HEK293T (cell line): Measurements from ENCODE around the gene ZBTB3.

Experiments used
- CTCF ChIA-PET: fragments of 350-600 bp; formaldehyde crosslinking; extraction: SDS; loops from one replicate; lab custom pipeline; 2021; ENCODE audit warnings: antibody characterized with exemption, inconsistent platforms; lab: Yijun Ruan, JAX
- POLR2A ChIA-PET: fragments of 350-600 bp; formaldehyde crosslinking; extraction: SDS; loops from one replicate; lab custom pipeline; 2020; ENCODE audit warnings: antibody characterized with exemption, inconsistent platforms; lab: Yijun Ruan, JAX
- DNase-seq: peaks from one replicate; pipeline ENCODE4 v3.0.0; 2012; ENCODE audit warnings: mixed read lengths; ENCODE audit errors: extremely low spot score
- ARNT ChIP-seq: fragments of 450-650 bp; IDR thresholded peaks from 2 replicates; pipeline ENCODE4 v1.6.1; 2017; ENCODE audit warnings: mild to moderate bottlenecking
- BHLHE40 ChIP-seq: fragments of 450-650 bp; IDR thresholded peaks from 2 replicates; pipeline ENCODE4 v1.6.1; 2016; ENCODE audit warnings: mild to moderate bottlenecking, moderate library complexity, borderline replicate concordance
- CTBP1 ChIP-seq: fragments of 450-650 bp; IDR thresholded peaks from 2 replicates; pipeline ENCODE4 v1.6.1; 2016; ENCODE audit warnings: borderline replicate concordance
- ELF4 ChIP-seq: fragments of 450-650 bp; IDR thresholded peaks from 2 replicates; pipeline ENCODE4 v1.6.1; 2017; ENCODE audit warnings: antibody characterized with exemption
- FOXA1 ChIP-seq: fragments of 450-650 bp; IDR thresholded peaks from 2 replicates; pipeline ENCODE4 v1.6.1; 2016; ENCODE audit warnings: mild to moderate bottlenecking
- FOXK2 ChIP-seq: fragments of 450-650 bp; IDR thresholded peaks from 2 replicates; pipeline ENCODE4 v1.6.1; 2016; ENCODE audit warnings: mild to moderate bottlenecking
- FOXM1 ChIP-seq: fragments of 450-650 bp; IDR thresholded peaks from 2 replicates; pipeline ENCODE4 v1.6.1; 2017; ENCODE audit warnings: mild to moderate bottlenecking, borderline replicate concordance
- HDGF ChIP-seq: fragments of 450-650 bp; IDR thresholded peaks from 2 replicates; pipeline ENCODE4 v1.6.1; 2017; ENCODE audit warnings: antibody characterized with exemption, borderline replicate concordance
- L3MBTL2 ChIP-seq: fragments of 450-650 bp; conservative IDR thresholded peaks from 2 replicates; pipeline ENCODE4 v1.6.1; 2016; ENCODE audit warnings: mild to moderate bottlenecking
- LEF1 ChIP-seq: fragments of 450-650 bp; IDR thresholded peaks from 2 replicates; pipeline ENCODE4 v1.6.1; 2017; ENCODE audit warnings: mild to moderate bottlenecking, borderline replicate concordance
- NFRKB ChIP-seq: fragments of 450-650 bp; IDR thresholded peaks from 2 replicates; pipeline ENCODE4 v1.6.1; 2016; ENCODE audit warnings: mild to moderate bottlenecking, moderate library complexity
- SP1 ChIP-seq: fragments of 450-650 bp; IDR thresholded peaks from 2 replicates; pipeline ENCODE4 v1.6.1; 2017
- SUZ12 ChIP-seq: fragments of 450-650 bp; IDR thresholded peaks from 2 replicates; pipeline ENCODE4 v1.6.1; 2016; ENCODE audit warnings: mild to moderate bottlenecking
- TARDBP ChIP-seq: fragments of 450-650 bp; IDR thresholded peaks from 2 replicates; pipeline ENCODE4 v1.6.1; 2016
- ZNF384 ChIP-seq: fragments of 450-650 bp; IDR thresholded peaks from 2 replicates; pipeline ENCODE4 v1.6.1; 2016
- TF ChIP-seq, protein P1 (sequence below): fragments of 450-650 bp; IDR thresholded peaks from 2 replicates; pipeline ENCODE4 v1.6.1; 2016

Gene ZBTB3

DNA sequence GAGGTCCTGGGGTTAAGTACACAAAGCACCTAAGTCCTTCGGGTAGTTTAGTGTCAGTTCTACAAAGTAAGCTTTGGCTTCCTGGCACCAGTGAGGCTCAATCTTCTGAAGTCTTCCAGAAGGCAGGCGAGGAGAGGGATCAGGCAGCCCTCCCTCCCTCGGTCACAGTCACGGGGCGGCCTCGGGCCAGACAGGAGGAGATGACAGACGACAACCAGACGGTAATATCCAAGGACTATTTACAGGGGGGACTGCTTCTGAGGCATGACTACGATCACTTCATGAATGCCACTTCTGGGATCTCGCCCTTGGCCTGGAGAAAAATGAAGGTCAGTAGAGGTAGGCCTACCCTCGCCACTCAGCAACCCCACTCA is 38.2 kb upstream of the ZBTB3 start:
- TF ChIP-seq TARDBP (no peak), FOXM1 (no peak), ELF4 (no peak), ZNF384 (no peak), NFRKB (no peak), SP1 (no peak), HDGF (no peak), CTBP1 (no peak), FOXK2 (no peak), ARNT (no peak), L3MBTL2 (no peak), SUZ12 (no peak), BHLHE40 (no peak), LEF1 (no peak), FOXA1 (no peak)
- TF ChIP-seq, protein P1, sequence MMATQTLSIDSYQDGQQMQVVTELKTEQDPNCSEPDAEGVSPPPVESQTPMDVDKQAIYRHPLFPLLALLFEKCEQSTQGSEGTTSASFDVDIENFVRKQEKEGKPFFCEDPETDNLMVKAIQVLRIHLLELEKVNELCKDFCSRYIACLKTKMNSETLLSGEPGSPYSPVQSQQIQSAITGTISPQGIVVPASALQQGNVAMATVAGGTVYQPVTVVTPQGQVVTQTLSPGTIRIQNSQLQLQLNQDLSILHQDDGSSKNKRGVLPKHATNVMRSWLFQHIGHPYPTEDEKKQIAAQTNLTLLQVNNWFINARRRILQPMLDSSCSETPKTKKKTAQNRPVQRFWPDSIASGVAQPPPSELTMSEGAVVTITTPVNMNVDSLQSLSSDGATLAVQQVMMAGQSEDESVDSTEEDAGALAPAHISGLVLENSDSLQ = no peak
- no peak for DNase-seq
- CTCF ChIA-PET = interaction anchor here (0.5 kb wide), 1 partner anchor 62 kb away, joined by 3 read pairs; no protein-coding TSS in a partner anchor
- POLR2A ChIA-PET = interaction anchor here (0.6 to 8.8 kb wide), 5 partner anchors 12 to 88 kb away, joined by 3 to 144 read pairs (median 5); partner anchors contain the start of genes TAF6L and WDR74

DNA sequence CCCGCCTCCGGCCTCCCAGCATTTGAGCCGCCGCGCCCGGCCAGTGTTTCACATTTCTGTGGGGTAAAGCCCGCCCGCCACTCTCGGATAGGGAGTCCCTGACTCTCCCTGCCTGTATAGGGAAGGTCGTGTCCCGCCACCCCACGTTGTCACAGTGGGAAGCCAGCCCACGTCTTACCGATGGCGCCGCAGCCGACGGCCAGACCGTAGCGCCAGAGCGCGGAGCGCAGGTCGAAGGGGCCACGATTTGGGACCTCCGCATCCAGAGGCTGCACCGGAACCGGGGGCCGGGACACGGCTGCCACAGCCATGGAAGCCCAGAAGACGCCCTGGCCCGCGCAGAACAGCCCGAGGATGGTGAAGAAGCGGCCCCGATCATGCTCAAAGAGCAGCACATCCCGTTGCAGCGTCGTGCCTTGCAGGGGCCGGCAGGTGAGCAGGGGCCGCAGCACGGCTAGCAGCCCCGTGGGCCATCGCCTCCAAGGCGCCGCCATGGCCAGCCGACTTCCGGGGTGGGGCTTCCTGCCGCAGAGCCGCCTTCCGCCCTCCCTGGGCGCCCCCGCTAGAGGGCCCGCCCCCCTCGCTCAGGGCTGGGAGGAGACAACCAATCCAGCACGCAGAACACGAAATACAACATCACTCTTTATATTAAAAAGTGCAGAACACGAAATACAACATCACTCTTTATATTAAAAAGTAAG is 37.7 kb upstream of the ZBTB3 start, which contains the start of gene TMEM223:
Gene TMEM223, minus strand, starts transcription at position 506 of the 701 bp plus-strand sequence. Its CDS starts 12 bp downstream, at position 494.
- DNase-seq = peak; percentile 84
- ChIA-PET CTCF (no interaction called here), POLR2A (interaction anchor here (0.7 to 8.8 kb wide), 6 partner anchors 29 to 90 kb away, joined by 3 to 144 read pairs (median 4); partner anchors contain the start of genes SLC3A2, WDR74 and ZBTB3)
- TF ChIP-seq BHLHE40 (no peak), HDGF (peak; percentile 20; the same call in 1 of the 2 replicates), FOXK2 (no peak), FOXA1 (no peak), LEF1 (peak; percentile 29; the same call in 1 of the 2 replicates), FOXM1 (no peak), L3MBTL2 (peak; percentile 50), CTBP1 (no peak), ELF4 (peak; percentile 83; the same call in 1 of the 2 replicates), SP1 (no peak)

DNA sequence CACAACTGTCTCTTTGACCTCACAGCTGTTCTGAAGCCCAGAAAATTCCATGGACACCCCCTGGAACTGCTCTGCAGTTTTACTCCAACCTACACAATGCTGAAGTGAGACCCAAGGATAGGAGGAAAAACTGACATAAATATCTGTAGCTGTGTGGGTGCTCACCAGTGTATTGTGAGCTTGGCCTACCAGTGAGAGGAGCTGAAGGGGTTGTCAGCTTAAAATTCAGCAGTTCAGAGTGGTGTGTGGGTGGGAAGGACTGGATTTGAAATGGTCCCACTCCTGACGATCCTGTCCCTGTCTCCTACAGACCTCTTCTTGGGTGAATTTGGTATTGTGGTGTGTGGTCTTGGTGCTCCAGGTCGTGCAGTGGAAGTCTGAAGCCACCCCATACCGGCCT is 35.6 kb upstream of the ZBTB3 start:
- ChIA-PET POLR2A (interaction anchor here (0.8 to 8.8 kb wide), 6 partner anchors 15 to 72 kb away, joined by 3 to 144 read pairs (median 6); partner anchors contain the start of genes STX5, WDR74 and ZBTB3), CTCF (no interaction called here)
- no peak for DNase-seq
- no peak for TF ChIP-seq SP1
- TF ChIP-seq FOXK2 = no peak
- TF ChIP-seq ZNF384 = no peak
- TF ChIP-seq SUZ12 = no peak
- TF ChIP-seq NFRKB = no peak
- TF ChIP-seq BHLHE40 = no peak
- TF ChIP-seq CTBP1 = no peak
- TF ChIP-seq L3MBTL2 = no peak
- no peak for TF ChIP-seq LEF1
- TF ChIP-seq FOXA1 = no peak
- no peak for TF ChIP-seq HDGF
- no peak for TF ChIP-seq FOXM1
- TF ChIP-seq ELF4 = no peak
- TF ChIP-seq, protein P1 = no peak
- TF ChIP-seq ARNT = no peak
- no peak for TF ChIP-seq TARDBP

DNA sequence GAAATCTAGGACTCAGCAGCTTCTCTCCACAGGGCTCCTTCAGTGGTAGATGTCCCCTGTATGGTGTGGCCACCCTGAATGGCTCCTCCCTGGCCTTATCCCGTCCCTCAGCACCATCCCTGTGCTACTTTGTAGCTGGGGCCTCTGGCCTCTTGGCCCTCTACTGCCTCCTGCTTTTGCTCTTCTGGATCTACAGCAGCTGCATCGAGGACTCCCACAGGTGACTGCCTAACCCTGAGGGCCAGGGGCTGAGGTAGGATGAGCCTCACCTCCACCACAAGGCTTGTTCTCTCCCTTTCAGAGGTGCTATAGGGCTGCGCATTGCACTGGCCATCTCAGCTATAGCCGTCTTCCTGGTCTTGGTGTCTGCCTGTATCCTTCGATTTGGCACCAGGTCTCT is 35.0 kb upstream of the ZBTB3 start:
- CTCF ChIA-PET = interaction anchor here (0.6 to 1.1 kb wide), 2 partner anchors 35 to 42 kb away, joined by 3 read pairs; partner anchors contain the start of gene ZBTB3
- POLR2A ChIA-PET = interaction anchor here (0.8 to 8.8 kb wide), 7 partner anchors 15 to 73 kb away, joined by 3 to 144 read pairs (median 7); partner anchors contain the start of genes STX5, WDR74 and ZBTB3

More for the DNA sequence above, 35.0 kb upstream of the ZBTB3 start:
- TF ChIP-seq, protein P1 = no peak
- TF ChIP-seq HDGF = no peak
- TF ChIP-seq CTBP1 = no peak
- TF ChIP-seq SP1 = no peak
- TF ChIP-seq LEF1 = no peak
- TF ChIP-seq BHLHE40 = no peak
- no peak for TF ChIP-seq ELF4
- no peak for TF ChIP-seq ARNT
- TF ChIP-seq L3MBTL2 = no peak
- TF ChIP-seq SUZ12 = no peak
- TF ChIP-seq FOXA1 = no peak
- no peak for TF ChIP-seq ZNF384
- no peak for TF ChIP-seq TARDBP
- TF ChIP-seq FOXK2 = no peak
- no peak for TF ChIP-seq FOXM1
- no peak for TF ChIP-seq NFRKB
- DNase-seq = no peak
